Measurements from ENCODE around the gene KLHL11. TPM values are rescaled to one million over a fixed set of nuclear protein-coding genes. Genes with fewer than 3 reads are reported as not detected.

KLHL11 gene
- total RNA-seq, 1 donor = 30.4 TPM

DNA sequence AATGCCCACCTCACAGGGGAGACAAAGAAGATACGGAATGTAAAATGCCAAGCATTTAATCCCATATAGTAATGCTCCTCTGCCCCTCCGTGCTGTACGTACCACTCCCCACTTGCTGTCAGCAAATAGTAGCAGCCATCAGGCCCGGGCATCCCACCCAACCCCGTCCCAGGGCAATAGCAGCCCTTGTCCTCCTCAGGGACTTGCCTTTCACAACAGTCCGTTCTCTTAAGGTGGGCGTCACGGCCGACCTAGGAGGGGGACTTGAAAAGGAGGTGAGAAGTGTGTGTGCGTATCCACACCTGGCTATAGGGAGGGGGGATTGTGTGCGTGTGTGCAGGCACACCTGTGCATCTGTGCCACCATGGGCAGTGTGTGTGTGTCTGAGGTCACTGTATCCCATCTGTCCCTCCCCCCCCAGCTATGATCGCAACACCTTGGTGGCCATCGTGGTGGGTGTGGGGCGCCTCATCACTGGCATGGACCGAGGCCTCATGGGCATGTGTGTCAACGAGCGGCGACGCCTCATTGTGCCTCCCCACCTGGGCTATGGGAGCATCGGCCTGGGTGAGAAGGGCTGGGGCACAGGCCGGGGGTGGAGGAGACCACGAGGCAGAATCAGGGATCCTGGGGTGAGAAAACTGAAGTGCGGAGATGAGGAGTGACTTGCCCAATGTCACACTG lies 48.4 kb downstream of the KLHL11 start:
- TF ChIP-seq, protein P1, sequence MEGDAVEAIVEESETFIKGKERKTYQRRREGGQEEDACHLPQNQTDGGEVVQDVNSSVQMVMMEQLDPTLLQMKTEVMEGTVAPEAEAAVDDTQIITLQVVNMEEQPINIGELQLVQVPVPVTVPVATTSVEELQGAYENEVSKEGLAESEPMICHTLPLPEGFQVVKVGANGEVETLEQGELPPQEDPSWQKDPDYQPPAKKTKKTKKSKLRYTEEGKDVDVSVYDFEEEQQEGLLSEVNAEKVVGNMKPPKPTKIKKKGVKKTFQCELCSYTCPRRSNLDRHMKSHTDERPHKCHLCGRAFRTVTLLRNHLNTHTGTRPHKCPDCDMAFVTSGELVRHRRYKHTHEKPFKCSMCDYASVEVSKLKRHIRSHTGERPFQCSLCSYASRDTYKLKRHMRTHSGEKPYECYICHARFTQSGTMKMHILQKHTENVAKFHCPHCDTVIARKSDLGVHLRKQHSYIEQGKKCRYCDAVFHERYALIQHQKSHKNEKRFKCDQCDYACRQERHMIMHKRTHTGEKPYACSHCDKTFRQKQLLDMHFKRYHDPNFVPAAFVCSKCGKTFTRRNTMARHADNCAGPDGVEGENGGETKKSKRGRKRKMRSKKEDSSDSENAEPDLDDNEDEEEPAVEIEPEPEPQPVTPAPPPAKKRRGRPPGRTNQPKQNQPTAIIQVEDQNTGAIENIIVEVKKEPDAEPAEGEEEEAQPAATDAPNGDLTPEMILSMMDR (IDR thresholded peaks at IDR 0.05; ENCODE audit: insufficient read depth, low read length) = no peak
- DNase-seq (ENCODE audit: low read depth) = no peak
- no peak overlapping the region for H3K4me3 ChIP-seq (ENCODE audit: low read depth, low read length)

DNA sequence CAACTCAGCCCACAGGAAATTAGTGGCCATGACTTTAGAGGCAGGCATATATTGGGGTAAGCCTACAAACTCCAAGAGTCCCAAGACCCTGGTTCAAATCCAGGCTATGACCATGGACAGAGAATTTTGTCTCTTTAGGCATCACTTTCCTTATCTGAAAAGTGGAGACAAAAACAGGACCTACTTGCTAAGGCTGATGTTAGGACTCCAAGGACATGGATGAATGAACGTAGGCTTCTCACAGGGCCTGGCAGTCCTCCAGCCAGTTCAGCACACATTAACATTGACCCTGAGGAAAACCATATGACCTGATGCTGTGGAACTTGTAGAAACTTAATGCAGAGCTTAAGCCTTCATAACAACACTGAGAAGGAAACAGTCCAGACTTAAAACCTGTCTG lies 51.0 kb downstream of the KLHL11 start:
- TF ChIP-seq, protein P1 (IDR thresholded peaks at IDR 0.05; ENCODE audit: insufficient read depth, low read length) = no peak
- peak; percentile 37 for DNase-seq (ENCODE audit: low read depth)
- H3K4me3 ChIP-seq (ENCODE audit: low read depth, low read length) = peak overlapping the region; percentile 83

DNA sequence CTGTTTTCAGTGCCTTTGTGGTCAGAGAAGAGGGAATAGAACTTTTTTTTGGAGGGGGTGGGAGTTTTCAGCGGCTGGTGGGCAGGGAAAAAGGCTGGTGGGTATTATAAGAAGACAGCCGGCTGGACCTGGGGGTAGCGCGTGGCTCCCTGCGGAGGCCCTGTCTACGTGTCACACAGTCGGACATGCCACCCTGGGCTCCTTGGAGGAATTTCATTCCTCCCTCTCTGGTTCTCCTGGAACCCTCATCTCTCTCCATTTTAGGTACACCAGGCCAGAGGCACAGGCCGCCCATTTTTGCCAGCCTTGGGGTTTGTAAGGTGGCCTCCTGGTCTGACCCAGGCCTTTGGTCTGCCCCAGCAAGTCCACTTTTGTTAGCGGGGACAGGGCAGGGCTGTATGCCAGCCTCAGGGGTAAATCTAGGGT lies 51.5 kb downstream of the KLHL11 start:
- H3K4me3 ChIP-seq (ENCODE audit: low read depth, low read length) = peak overlapping the region; percentile 83
- DNase-seq (ENCODE audit: low read depth) = no peak
- TF ChIP-seq, protein P1 (IDR thresholded peaks at IDR 0.05; ENCODE audit: insufficient read depth, low read length) = no peak

DNA sequence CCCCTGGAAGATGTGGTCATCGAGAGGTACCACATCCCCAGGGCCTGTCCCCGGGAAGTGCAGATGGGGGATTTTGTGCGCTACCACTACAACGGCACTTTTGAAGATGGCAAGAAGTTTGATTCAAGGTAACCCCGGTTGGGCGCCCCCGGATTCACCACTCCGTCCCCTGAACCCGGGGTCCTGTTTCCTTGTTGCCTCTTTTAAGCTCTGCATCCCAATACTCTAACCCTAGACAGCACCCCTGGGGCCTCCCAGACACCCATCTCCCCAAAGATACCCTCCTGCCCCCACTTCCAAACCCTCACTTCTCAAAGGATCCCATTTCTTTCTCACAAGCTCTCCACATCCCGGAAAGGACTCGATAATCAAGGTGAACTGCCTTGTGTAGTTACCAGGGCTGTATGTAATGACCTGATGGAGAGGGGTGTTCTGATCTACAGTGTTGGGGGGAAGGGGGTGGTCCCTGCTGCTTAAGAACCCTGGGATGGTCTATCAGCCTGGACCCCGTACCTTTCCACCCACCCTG lies 52.0 kb downstream of the KLHL11 start:
- DNase-seq (ENCODE audit: low read depth) = no peak
- peak overlapping the region; percentile 83 for H3K4me3 ChIP-seq (ENCODE audit: low read depth, low read length)
- TF ChIP-seq, protein P1 (IDR thresholded peaks at IDR 0.05; ENCODE audit: insufficient read depth, low read length) = no peak

DNA sequence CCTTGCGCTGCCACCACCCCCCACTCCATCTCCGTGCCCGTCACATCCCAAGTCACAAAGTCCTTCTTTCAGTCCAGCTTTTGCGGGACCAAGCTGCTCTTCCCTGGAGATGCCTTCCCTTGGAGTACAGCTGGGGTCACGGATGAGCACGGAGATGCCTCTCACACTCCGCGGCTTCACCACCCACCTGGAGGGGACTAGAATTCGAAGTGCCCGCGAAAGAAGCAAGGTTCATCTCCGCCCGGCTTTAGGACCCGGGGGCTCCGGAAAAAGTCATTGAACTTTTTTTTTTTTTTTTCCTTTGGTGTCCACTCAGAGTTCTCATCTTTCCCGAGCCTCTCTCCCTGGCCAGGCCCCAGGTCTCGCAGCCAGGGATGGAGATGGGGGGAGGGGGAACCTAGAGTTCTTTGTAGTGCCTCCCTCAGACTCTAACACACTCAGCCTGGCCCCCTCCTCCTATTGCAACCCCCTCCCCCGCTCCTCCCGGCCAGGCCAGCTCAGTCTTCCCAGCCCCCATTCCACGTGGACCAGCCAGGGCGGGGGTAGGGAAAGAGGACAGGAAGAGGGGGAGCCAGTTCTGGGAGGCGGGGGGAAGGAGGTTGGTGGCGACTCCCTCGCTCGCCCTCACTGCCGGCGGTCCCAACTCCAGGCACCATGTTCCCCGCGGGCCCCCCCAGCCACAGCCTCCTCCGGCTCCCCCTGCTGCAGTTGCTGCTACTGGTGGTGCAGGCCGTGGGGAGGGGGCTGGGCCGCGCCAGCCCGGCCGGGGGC lies 52.7 kb downstream of the KLHL11 start, which contains the start of gene FKBP10:
Gene FKBP10, plus strand, starts transcription at position 624 of the 771 bp plus-strand sequence. Its CDS starts 31 bp downstream, at position 655.
- DNase-seq (ENCODE audit: low read depth) = peak; percentile 87
- peak within 1 kb of the TSS; percentile 83 for H3K4me3 ChIP-seq (ENCODE audit: low read depth, low read length)
- TF ChIP-seq, protein P1 (IDR thresholded peaks at IDR 0.05; ENCODE audit: insufficient read depth, low read length) = no peak

DNA sequence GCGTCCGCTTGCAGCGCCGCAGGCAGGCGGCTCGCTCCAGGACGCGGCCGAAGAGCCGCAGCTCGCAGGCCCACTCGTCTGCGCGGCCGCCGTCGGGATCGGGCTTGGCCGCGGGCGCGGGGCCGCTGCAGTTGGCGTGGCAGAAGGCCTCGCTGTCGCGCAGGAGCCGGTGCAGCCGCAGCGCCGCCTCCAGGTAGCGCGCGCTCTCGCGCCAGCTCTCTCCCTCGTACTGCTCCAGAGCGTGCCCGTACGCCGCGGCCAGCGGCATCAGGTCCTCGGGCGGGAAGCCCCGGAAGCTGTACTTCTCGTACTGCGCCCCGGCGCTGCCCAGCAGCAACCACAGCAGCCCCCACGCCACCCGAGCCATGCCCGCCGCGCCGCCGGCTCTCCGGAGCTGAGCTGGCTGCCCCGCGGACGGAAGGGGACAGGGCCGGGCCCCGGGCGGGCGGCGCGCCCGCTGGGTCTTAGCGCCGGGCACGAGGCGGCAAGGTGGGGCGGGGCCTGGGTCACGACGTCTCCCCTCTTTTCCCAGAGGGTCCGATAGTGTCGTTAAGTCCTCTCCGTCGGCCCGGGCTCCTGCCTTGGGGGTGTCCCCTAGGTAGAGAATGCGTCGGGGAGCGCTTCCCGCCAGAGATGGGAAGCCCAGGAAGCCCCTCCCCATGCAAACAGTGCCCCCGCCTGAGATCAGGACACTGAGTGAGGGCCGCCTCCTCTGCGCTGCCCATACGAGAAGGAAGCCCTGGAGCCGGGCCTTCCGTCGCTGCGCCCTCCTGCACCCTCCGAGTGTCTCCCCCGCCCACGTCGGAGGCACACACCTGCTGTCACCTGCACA lies 53.5 kb downstream of the KLHL11 start, which contains the start of gene P3H4:
Gene P3H4, minus strand, starts transcription at position 401 of the 832 bp plus-strand sequence. Its CDS starts 34 bp downstream, at position 367.
- TF ChIP-seq, protein P1 (IDR thresholded peaks at IDR 0.05; ENCODE audit: insufficient read depth, low read length) = peak; percentile 73
- DNase-seq (ENCODE audit: low read depth) = peak; percentile 74
- peak within 1 kb of the TSS; percentile 83 for H3K4me3 ChIP-seq (ENCODE audit: low read depth, low read length)

All from fibroblast of the aortic adventitia (primary cell).